GM12801 (cell line): ENCODE data around the gene FCER2.

Experiments used
- CTCF ChIP-seq: IDR thresholded peaks from one replicate; pipeline ENCODE4 v1.5.1; 2011; ENCODE audit warnings: control low read depth; ENCODE audit not compliant: insufficient read length; ENCODE audit errors: extremely low read depth

FCER2 gene

GRCh38 chr19:7731218-7731595, 29.3 kb upstream of the FCER2 start:
- TF ChIP-seq CTCF: no peak

- no peak for TF ChIP-seq CTCF
Observed at GRCh38 chr19:7730286-7731217, 28.6 kb upstream of the FCER2 start.

GRCh38 chr19:7729831-7730285, 27.9 kb upstream of the FCER2 start:
- no peak for TF ChIP-seq CTCF

GRCh38 chr19:7729211-7729610, 27.3 kb upstream of the FCER2 start:
- TF ChIP-seq CTCF: no peak

GRCh38 chr19:7725791-7726190, 23.9 kb upstream of the FCER2 start:
- no peak for TF ChIP-seq CTCF

- TF ChIP-seq CTCF: no peak
Observed at GRCh38 chr19:7722231-7722651, 20.3 kb upstream of the FCER2 start.

GRCh38 chr19:7720351-7720750, 18.4 kb upstream of the FCER2 start:
- no peak for TF ChIP-seq CTCF
